Endothelial cell of umbilical vein (primary cell): Measurements from ENCODE around the gene SUCLG1. TPM values are rescaled to one million over a fixed set of nuclear protein-coding genes. Genes with fewer than 3 reads are reported as not detected.

ENCODE experiments used
- BruUV-seq: library from RNA; stranded (reverse); fragments of 400-500 nt; replicated peaks from 2 replicates; lab custom pipeline; 2021; lab: Mats Ljungman, UMichigan
- CTCF ChIA-PET: fragments of 300-600, 350-600 bp; sonication (Branson Sonifier 250); formaldehyde crosslinking; loops from one replicate; lab custom pipeline; 2021; ENCODE audit warnings: antibody characterized with exemption, inconsistent platforms; lab: Charles Lee
- POLR2A ChIA-PET: fragments of 300-600, 350-600 bp; sonication (Branson Sonifier 250); formaldehyde crosslinking; loops from one replicate; lab custom pipeline; 2021; ENCODE audit warnings: antibody characterized with exemption, inconsistent platforms; lab: Charles Lee
- DNase-seq: peaks from one replicate; pipeline ENCODE4 v3.0.0-alpha.2; 2011; ENCODE audit warnings: low read depth, low spot score
- FAIRE-seq: peaks from 2 replicates; lab custom pipeline; 2011; peaks lifted over from hg19 to GRCh38; lab: Jason Lieb, UNC
- H2AFZ ChIP-seq: 2 replicates; pipeline ENCODE4 v1.6.0; 2012; ENCODE audit warnings: low read depth, low read length, control low read depth, inconsistent platforms
- H3K27ac ChIP-seq: 2 replicates; pipeline ENCODE4 v1.5.1; 2011; ENCODE audit warnings: low read depth, mild to moderate bottlenecking, control low read depth, low read length, moderate library complexity; ENCODE audit not compliant: insufficient read depth
- H3K27me3 ChIP-seq, 2 experiments: 2 replicates each; pipeline versions ENCODE4 v1.6.0 to v1.6.1; 2011; ENCODE audit warnings: low read length in 2 of 2, mixed read lengths in 1 of 2; ENCODE audit not compliant: control insufficient read depth in 2 of 2, insufficient read depth in 2 of 2
- H3K36me3 ChIP-seq, 2 experiments: 2 replicates in 1 of 2; 3 replicates in 1 of 2; pipeline ENCODE4 v1.5.1; 2011; ENCODE audit warnings: low read length in 2 of 2, mild to moderate bottlenecking in 1 of 2, moderate library complexity in 1 of 2; ENCODE audit not compliant: control insufficient read depth in 2 of 2, insufficient read depth in 2 of 2; ENCODE audit errors: extremely low read depth in 1 of 2
- H3K4me1 ChIP-seq: 3 replicates; pipeline ENCODE4 v1.5.1; 2011; ENCODE audit warnings: mild to moderate bottlenecking, low read length; ENCODE audit not compliant: control insufficient read depth, insufficient read depth; ENCODE audit errors: extremely low read depth
- H3K4me2 ChIP-seq: 2 replicates; pipeline ENCODE4 v1.6.1; 2011; ENCODE audit warnings: low read length, control low read depth, mixed read lengths; ENCODE audit not compliant: insufficient read depth
- H3K4me3 ChIP-seq, 3 experiments: fragments of 200-600 bp in 1 of 3; sonication (generic), shearing (Covaris generic) in 1 of 3; replicated peaks in 1 of 3; 2 replicates each; pipeline ENCODE4 v1.5.1; 2011 to 2016; ENCODE audit warnings: control low read depth in 3 of 3, low read length in 3 of 3, mild to moderate bottlenecking in 2 of 3, inconsistent platforms in 1 of 3, low read depth in 1 of 3, moderate library complexity in 1 of 3; ENCODE audit not compliant: insufficient read depth in 1 of 3
- H3K79me2 ChIP-seq: 2 replicates; pipeline ENCODE4 v1.6.0; 2012; ENCODE audit warnings: low read length, inconsistent platforms; ENCODE audit not compliant: control insufficient read depth, insufficient read depth
- H3K9ac ChIP-seq: replicated peaks from 2 replicates; pipeline ENCODE3; 2011; ENCODE audit warnings: low read length, control low read depth; ENCODE audit not compliant: insufficient read depth; ENCODE audit errors: extremely low read depth
- H3K9me1 ChIP-seq: replicated peaks from 3 replicates; pipeline ENCODE4 v1.6.0; 2011; ENCODE audit warnings: mild to moderate bottlenecking, low read length; ENCODE audit not compliant: control insufficient read depth, insufficient read depth; ENCODE audit errors: extremely low read depth
- H3K9me3 ChIP-seq: replicated peaks from 2 replicates; pipeline ENCODE4 v1.5.1; 2012; ENCODE audit warnings: low read length, inconsistent platforms; ENCODE audit not compliant: control insufficient read depth, insufficient read depth
- H4K20me1 ChIP-seq: replicated peaks from 2 replicates; pipeline ENCODE3; 2011; ENCODE audit warnings: mild to moderate bottlenecking, low read length; ENCODE audit not compliant: control insufficient read depth, insufficient read depth; ENCODE audit errors: extremely low read depth
- EZH2 ChIP-seq: IDR thresholded peaks from 2 replicates; pipeline ENCODE4 v1.6.1; 2012; ENCODE audit warnings: borderline replicate concordance, low read depth, mild to moderate bottlenecking, moderate library complexity, low read length, inconsistent platforms; ENCODE audit not compliant: severe bottlenecking
- FOS ChIP-seq: IDR thresholded peaks from 2 replicates; pipeline ENCODE4 v1.6.1; 2011; ENCODE audit warnings: mild to moderate bottlenecking, low read length, moderate library complexity, borderline replicate concordance; ENCODE audit not compliant: insufficient read depth
- GATA2 ChIP-seq: IDR thresholded peaks from 2 replicates; pipeline ENCODE4 v1.7.0; 2011; ENCODE audit warnings: low read depth, mild to moderate bottlenecking, moderate library complexity, mixed read lengths, low read length; ENCODE audit not compliant: insufficient read length, insufficient read depth
- JUN ChIP-seq: IDR thresholded peaks from 2 replicates; pipeline ENCODE4 v1.6.1; 2011; ENCODE audit warnings: borderline replicate concordance, low read depth; ENCODE audit not compliant: insufficient read length, insufficient read depth
- MYC ChIP-seq: IDR thresholded peaks from one replicate; pipeline ENCODE4 v1.6.1; 2011; ENCODE audit warnings: mild to moderate bottlenecking, low read depth, low read length
- POLR2A ChIP-seq: IDR thresholded peaks from 2 replicates; pipeline ENCODE4 v1.6.1; 2012; ENCODE audit warnings: low read depth, mild to moderate bottlenecking, control low read depth, low read length
- POLR2AphosphoS5 ChIP-seq: IDR thresholded peaks from 2 replicates; pipeline ENCODE4 v1.6.1; 2012; ENCODE audit warnings: low read depth, mild to moderate bottlenecking, control low read depth, low read length, moderate library complexity; ENCODE audit not compliant: insufficient read depth
- dilution Hi-C: fragments of 300-500 bp; cut with MboI; formaldehyde crosslinking; loops from one replicate; pipeline ENCODE4 v1.15.0; 2019; ENCODE audit warnings: low sequenced_read_pairs; ENCODE audit not compliant: extremely low pct_ligation_motif_present
- intact Hi-C: fragments of 100-400 bp; cut with micrococcal nuclease; formaldehyde crosslinking; loops from one replicate; pipeline ENCODE4 v1.10.0; 2022
- polyA plus RNA-seq, 4 experiments: library from polyadenylated mRNA; depleted of rRNA in 3 of 4; stranded (reverse) in 3 of 4; unstranded in 1 of 4; fragments of >200 nt; gene quantifications; 2 replicates each; pipeline versions ENCODE4 v1.2.1 to v1.2.3, GENCODE V29; 2011 to 2012; ENCODE audit warnings: missing spikeins in 1 of 4
- total RNA-seq: library from RNA; stranded (reverse); gene quantifications from 2 replicates; pipeline ENCODE4 v1.2.3, GENCODE V29; 2021
- TF ChIP-seq, protein P1 (sequence below), 2 donors: IDR thresholded peaks; 1 replicate in 1 of 2; 2 replicates in 1 of 2; pipeline ENCODE4 v1.5.1; 2011; ENCODE audit warnings: low read length in 2 of 2, mild to moderate bottlenecking in 2 of 2, moderate library complexity in 2 of 2, control low read depth in 1 of 2, inconsistent platforms in 1 of 2, low read depth in 1 of 2; ENCODE audit not compliant: insufficient read depth in 1 of 2; ENCODE audit errors: extremely low read depth in 1 of 2
- TF ChIP-seq, protein P2 (sequence below): IDR thresholded peaks from 2 replicates; pipeline ENCODE4 v1.6.1; 2011; ENCODE audit not compliant: insufficient read depth, insufficient read length

Gene SUCLG1
- total and polyA plus RNA-seq, 2 donors (not counting 3 experiments of a cell fraction or from before 2014, with no cell fraction given) = 31.7 to 59.2 TPM

DNA sequence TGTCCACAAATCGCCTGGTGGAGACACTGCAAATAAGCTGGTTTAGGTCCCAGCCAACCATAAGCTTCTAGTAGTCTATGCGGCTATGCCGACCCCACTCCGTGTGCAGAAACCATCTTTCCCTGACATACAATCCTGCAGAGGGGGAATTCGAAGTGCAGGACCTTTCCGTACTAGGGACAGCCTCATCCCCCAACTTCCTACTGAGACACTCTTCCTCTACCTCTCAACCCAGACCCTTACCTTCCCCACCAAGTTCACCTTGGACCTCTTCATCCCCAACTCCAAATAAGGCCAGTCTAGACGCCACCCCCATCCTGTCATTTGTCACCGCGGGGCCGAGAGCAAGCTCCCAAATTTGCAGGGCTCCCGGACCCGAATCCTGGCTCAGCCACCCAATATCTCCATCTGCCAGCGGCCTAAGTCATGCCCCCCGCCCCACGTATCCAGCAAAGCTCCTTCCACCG lies 496 bp downstream of the SUCLG1 start:
- CTCF ChIA-PET = interaction anchor here (1.1 kb wide), 1 partner anchor 39 kb away, joined by 3 read pairs; no protein-coding TSS in a partner anchor

More for the DNA sequence above, 496 bp downstream of the SUCLG1 start:
- no peak for TF ChIP-seq POLR2AphosphoS5
- TF ChIP-seq JUN = no peak
- TF ChIP-seq, protein P1, sequence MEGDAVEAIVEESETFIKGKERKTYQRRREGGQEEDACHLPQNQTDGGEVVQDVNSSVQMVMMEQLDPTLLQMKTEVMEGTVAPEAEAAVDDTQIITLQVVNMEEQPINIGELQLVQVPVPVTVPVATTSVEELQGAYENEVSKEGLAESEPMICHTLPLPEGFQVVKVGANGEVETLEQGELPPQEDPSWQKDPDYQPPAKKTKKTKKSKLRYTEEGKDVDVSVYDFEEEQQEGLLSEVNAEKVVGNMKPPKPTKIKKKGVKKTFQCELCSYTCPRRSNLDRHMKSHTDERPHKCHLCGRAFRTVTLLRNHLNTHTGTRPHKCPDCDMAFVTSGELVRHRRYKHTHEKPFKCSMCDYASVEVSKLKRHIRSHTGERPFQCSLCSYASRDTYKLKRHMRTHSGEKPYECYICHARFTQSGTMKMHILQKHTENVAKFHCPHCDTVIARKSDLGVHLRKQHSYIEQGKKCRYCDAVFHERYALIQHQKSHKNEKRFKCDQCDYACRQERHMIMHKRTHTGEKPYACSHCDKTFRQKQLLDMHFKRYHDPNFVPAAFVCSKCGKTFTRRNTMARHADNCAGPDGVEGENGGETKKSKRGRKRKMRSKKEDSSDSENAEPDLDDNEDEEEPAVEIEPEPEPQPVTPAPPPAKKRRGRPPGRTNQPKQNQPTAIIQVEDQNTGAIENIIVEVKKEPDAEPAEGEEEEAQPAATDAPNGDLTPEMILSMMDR (IDR thresholded peaks at IDR 0.05; ENCODE audit: extremely low read depth in 1 of 2, insufficient read depth in 1 of 2, low read depth in 1 of 2, low read length in 2 of 2) = no peak
- TF ChIP-seq, protein P2, sequence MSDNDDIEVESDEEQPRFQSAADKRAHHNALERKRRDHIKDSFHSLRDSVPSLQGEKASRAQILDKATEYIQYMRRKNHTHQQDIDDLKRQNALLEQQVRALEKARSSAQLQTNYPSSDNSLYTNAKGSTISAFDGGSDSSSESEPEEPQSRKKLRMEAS = no peak
- TF ChIP-seq POLR2A = no peak
- TF ChIP-seq EZH2 = no peak
- TF ChIP-seq FOS = no peak
- no peak for TF ChIP-seq GATA2
- no peak for TF ChIP-seq MYC
- H3K4me1 ChIP-seq = peaks cover 11% of the 10 kb centered on the region
- FAIRE-seq (no peak), DNase-seq (peak; percentile 30)
- intact Hi-C loops = loop anchor here (1.0 to 5.0 kb wide), 3 partner anchors 36 to 424 kb away; partner anchors contain the start of genes DNAH6 and TRABD2A
- no peaks in the 10 kb centered on the region for H4K20me1 ChIP-seq
- H3K9me3 ChIP-seq = no peaks in the 10 kb centered on the region
- H2AFZ ChIP-seq = peak overlapping the region; percentile 81
- peak overlapping the region; percentile 76 to 89 (median 88) for H3K4me3 ChIP-seq
- H3K9me1 ChIP-seq = no peaks in the 10 kb centered on the region
- peak overlapping the region; percentile 97 for H3K4me2 ChIP-seq
- peak overlapping the region; percentile 98 for H3K9ac ChIP-seq
- no TSS peak for BruUV-seq
- POLR2A ChIA-PET = interaction anchor here (0.6 kb wide), 1 partner anchor 447 kb away, joined by 3 read pairs; no protein-coding TSS in a partner anchor
- dilution Hi-C loops = no loop called here
- H3K27me3 ChIP-seq = no peaks in the 10 kb centered on the region
- peak overlapping the region; percentile 90 for H3K27ac ChIP-seq
- H3K79me2 ChIP-seq = peaks cover 40% of the 10 kb centered on the region
- H3K36me3 ChIP-seq = no peaks in the 10 kb centered on the region
